B cell (primary cell): ENCODE results near the gene OR7E24. TPM values are rescaled to one million over a fixed set of nuclear protein-coding genes. Genes with fewer than 3 reads are reported as not detected.
A peak's percentile ranks its signal among the peaks of the same experiment; 100 is the strongest.

Experiments
- ATAC-seq: fragments of 200-7000 bp; cut with Tn5 transposase; one replicate; pipeline ENCODE4 v1.10.0; 2021; ENCODE audit warnings: low read depth, mild to moderate bottlenecking, moderate number of reproducible peaks, moderate library complexity
- CTCF ChIA-PET: fragments of 350-600 bp; sonication (Branson Sonifier 250); formaldehyde crosslinking; loops from one replicate; lab custom pipeline; 2021; ENCODE audit warnings: antibody characterized with exemption, inconsistent platforms; lab: Charles Lee
- POLR2A ChIA-PET: fragments of 350-600 bp; sonication (Branson Sonifier 250); formaldehyde crosslinking; loops from one replicate; lab custom pipeline; 2021; ENCODE audit warnings: antibody characterized with exemption; lab: Charles Lee
- DNase-seq: peaks from one replicate; pipeline ENCODE4 v3.0.0; 2013
- H2AFZ ChIP-seq: 2 replicates; pipeline ENCODE4 v1.6.1; 2012; ENCODE audit warnings: mild to moderate bottlenecking, low read depth, low read length; ENCODE audit not compliant: insufficient read depth, poor library complexity, severe bottlenecking
- H3K27ac ChIP-seq, 2 donors: 1 replicate in 1 of 2; 2 replicates in 1 of 2; pipeline ENCODE4 v1.5.1; 2012 to 2013; ENCODE audit warnings: low read length in 2 of 2, mild to moderate bottlenecking in 2 of 2, moderate library complexity in 1 of 2
- H3K27me3 ChIP-seq, 4 experiments: fragments of 200-600 bp in 1 of 4; sonication (generic) in 1 of 4; replicated peaks in 1 of 4; 1 replicate in 2 of 4; 2 replicates in 2 of 4; pipeline versions ENCODE4 v1.6.1 to v1.7.0; 2013 to 2016; ENCODE audit warnings: low read length in 3 of 4, mild to moderate bottlenecking in 2 of 4, mixed read lengths in 1 of 4, moderate library complexity in 1 of 4; ENCODE audit not compliant: insufficient read depth in 4 of 4, control insufficient read depth in 3 of 4; ENCODE audit errors: control extremely low read depth in 1 of 4
- H3K36me3 ChIP-seq, 2 experiments: replicated peaks in 1 of 2; 1 replicate in 1 of 2; 2 replicates in 1 of 2; pipeline versions ENCODE4 v1.6.1 to v1.7.1; 2013; ENCODE audit warnings: low read length in 1 of 2; ENCODE audit not compliant: insufficient read depth in 2 of 2, control insufficient read depth in 1 of 2; ENCODE audit errors: control extremely low read depth in 1 of 2, extremely low read depth in 1 of 2
- H3K4me1 ChIP-seq, 2 donors: fragments of 200-600 bp in 1 of 2; sonication (generic) in 1 of 2; 1 replicate in 1 of 2; 2 replicates in 1 of 2; pipeline versions ENCODE4 v1.5.1 to v1.6.1; 2013 to 2017; ENCODE audit warnings: low read length in 2 of 2; ENCODE audit not compliant: control insufficient read depth in 2 of 2, insufficient read depth in 2 of 2
- H3K4me2 ChIP-seq: replicated peaks from 2 replicates; pipeline ENCODE3; 2012; ENCODE audit warnings: mild to moderate bottlenecking, low read depth, low read length; ENCODE audit not compliant: poor library complexity, severe bottlenecking
- H3K4me3 ChIP-seq, 5 experiments: fragments of 200-600 bp in 1 of 5; sonication (generic) in 1 of 5; 1 replicate in 3 of 5; 2 replicates in 2 of 5; pipeline versions ENCODE4 v1.5.1 to v1.7.0; 2011 to 2016; ENCODE audit warnings: low read length in 4 of 5, mild to moderate bottlenecking in 4 of 5, low read depth in 2 of 5, control low read depth in 1 of 5, moderate library complexity in 1 of 5; ENCODE audit not compliant: insufficient read depth in 1 of 5; ENCODE audit errors: control extremely low read depth in 1 of 5, extremely low read depth in 1 of 5
- H3K79me2 ChIP-seq: fragments of 200-600 bp; sonication (generic); one replicate; pipeline ENCODE4 v1.6.0; 2016; ENCODE audit warnings: low read length; ENCODE audit not compliant: control insufficient read depth, insufficient read depth
- H3K9ac ChIP-seq: fragments of 200-600 bp; sonication (generic); 2 replicates; pipeline ENCODE4 v1.6.1; 2017; ENCODE audit warnings: mild to moderate bottlenecking, low read length, moderate library complexity
- H3K9me3 ChIP-seq, 3 donors: one replicate each; pipeline versions ENCODE4 v1.6.1 to v1.7.1; 2013; ENCODE audit warnings: low read length in 2 of 3; ENCODE audit not compliant: control insufficient read depth in 2 of 3, insufficient read depth in 1 of 3; ENCODE audit errors: control extremely low read depth in 1 of 3
- H4K20me1 ChIP-seq: 2 replicates; pipeline ENCODE4 v1.6.0; 2012; ENCODE audit warnings: mild to moderate bottlenecking, low read length; ENCODE audit not compliant: insufficient read depth, control insufficient read depth, poor library complexity, severe bottlenecking
- H3K27ac Mint-ChIP-seq: one replicate; pipeline ENCODE4 v1.8.0; 2021; ENCODE audit warnings: mixed read lengths
- H3K27me3 Mint-ChIP-seq: one replicate; pipeline ENCODE4 v1.8.0; 2021; ENCODE audit warnings: mixed read lengths
- H3K4me1 Mint-ChIP-seq: one replicate; pipeline ENCODE4 v1.8.0; 2021; ENCODE audit warnings: mixed read lengths
- H3K4me3 Mint-ChIP-seq: one replicate; pipeline ENCODE4 v1.8.0; 2021; ENCODE audit warnings: mixed read lengths
- H3K9me3 Mint-ChIP-seq: one replicate; pipeline ENCODE4 v1.8.0; 2022; ENCODE audit warnings: mixed read lengths; ENCODE audit not compliant: insufficient read depth
- EZH2 ChIP-seq: IDR thresholded peaks from 2 replicates; pipeline ENCODE4 v1.6.1; 2012; ENCODE audit warnings: borderline replicate concordance, low read depth, mild to moderate bottlenecking, moderate library complexity, low read length; ENCODE audit not compliant: insufficient read depth, poor library complexity, severe bottlenecking
- WGBS: methylation state at CpG from one replicate; pipeline ENCODE4 v1.1.5; 2013; ENCODE audit warnings: missing lambda C conversion rate; ENCODE audit not compliant: insufficient coverage; 5-methylcytosine and 5-hydroxymethylcytosine counted together
- intact Hi-C: fragments of 100-400 bp; cut with micrococcal nuclease; formaldehyde crosslinking; loops from one replicate; pipeline ENCODE4 v1.10.0; 2022
- polyA plus RNA-seq: library from polyadenylated mRNA; depleted of rRNA; stranded (reverse); fragments of >200 nt; gene quantifications from 2 replicates; pipeline ENCODE4 v1.2.3, GENCODE V29; 2012
- total RNA-seq, 2 donors: library from RNA; stranded (reverse); fragments of 120-200 nt in 1 of 2; gene quantifications; 1 replicate in 1 of 2; 2 replicates in 1 of 2; pipeline versions ENCODE4 v1.2.3 to v1.2.4, GENCODE V29; 2013 to 2022

Gene OR7E24
- total and polyA plus RNA-seq, 2 donors (not counting 1 experiment from before 2014, with no cell fraction given) = not detected

GRCh38 chr19:9296336-9296735, 45.6 kb downstream of the OR7E24 start:
- ChIA-PET POLR2A (no interaction called here), CTCF (no interaction called here)
- no peaks in the 10 kb centered on the region for H3K27me3 Mint-ChIP-seq
- intact Hi-C loops = loop anchor here (10.0 kb wide), 1 partner anchor 48 kb away; no protein-coding TSS in a partner anchor
- Histone ChIP-seq H2AFZ (no peak overlapping the region), H3K27me3 (no peaks in the 10 kb centered on the region), H3K79me2 (peaks cover 5% of the 10 kb centered on the region), H3K4me2 (no peak overlapping the region), H3K4me1 (no peaks in the 10 kb centered on the region), H3K9ac (no peak overlapping the region), H3K9me3 (peaks cover 32 to 84% (median 44%) of the 10 kb centered on the region in 3 donors), H4K20me1 (no peaks in the 10 kb centered on the region), H3K27ac (no peak overlapping the region), H3K4me3 (peak overlapping the region in 1 of 5 experiments; percentile 30), H3K36me3 (peaks cover 28 to 61% of the 10 kb centered on the region in 2 experiments)
- H3K27ac Mint-ChIP-seq = no peak overlapping the region
- DNase-seq (no peak), ATAC-seq (no peak)
- WGBS = no CpG with 5 or more reads among the region's 2 CpGs
- H3K4me1 Mint-ChIP-seq = no peaks in the 10 kb centered on the region
- TF ChIP-seq EZH2 = no peak
- H3K9me3 Mint-ChIP-seq = peaks cover 36% of the 10 kb centered on the region
- no peak overlapping the region for H3K4me3 Mint-ChIP-seq

Other genes starting within 250 kb of the OR7E24 start
- gene MUC16, start 240.5 kb upstream of the OR7E24 start, total RNA-seq = 1.0 and 1.1 TPM in 2 replicates
- 0.14 and 0.91 TPM in 2 replicates for gene MUC16, start 240.5 kb upstream of the OR7E24 start, polyA plus RNA-seq
- gene OR1M1, start 163.9 kb upstream of the OR7E24 start, total RNA-seq = not detected in 2 replicates
- not detected in 2 replicates for gene OR1M1, start 163.9 kb upstream of the OR7E24 start, polyA plus RNA-seq
- gene OR7G2, start 143.5 kb upstream of the OR7E24 start, total RNA-seq = not detected in 2 replicates
- not detected in 2 replicates for gene OR7G2, start 143.5 kb upstream of the OR7E24 start, polyA plus RNA-seq
- not detected in 2 replicates for gene OR7G1, start 135.2 kb upstream of the OR7E24 start, total RNA-seq
- not detected in 2 replicates for gene OR7G1, start 135.2 kb upstream of the OR7E24 start, polyA plus RNA-seq
- gene OR7G3, start 124.0 kb upstream of the OR7E24 start, total RNA-seq = not detected in 2 replicates
- not detected in 2 replicates for gene OR7G3, start 124.0 kb upstream of the OR7E24 start, polyA plus RNA-seq
- gene ZNF317, start 110.5 kb upstream of the OR7E24 start, total RNA-seq = 60.6 and 65.2 TPM in 2 replicates
- gene ZNF317, start 110.5 kb upstream of the OR7E24 start, polyA plus RNA-seq = 31.6 and 43.3 TPM in 2 replicates
- gene OR7D2, start 72.0 kb upstream of the OR7E24 start, total RNA-seq = 0.07 TPM in 1 of 2 replicates, not detected in the other
- 0.06 TPM in 1 of 2 replicates, not detected in the other for gene OR7D2, start 72.0 kb upstream of the OR7E24 start, polyA plus RNA-seq
- not detected in 2 replicates for gene OR7D4, start 31.3 kb upstream of the OR7E24 start, total RNA-seq
- gene OR7D4, start 31.3 kb upstream of the OR7E24 start, polyA plus RNA-seq = not detected in 2 replicates
- gene ZNF699, start 58.9 kb downstream of the OR7E24 start, total RNA-seq = 17.3 and 22.0 TPM in 2 replicates
- 5.2 and 11.1 TPM in 2 replicates for gene ZNF699, start 58.9 kb downstream of the OR7E24 start, polyA plus RNA-seq
- gene ZNF559, start 73.2 kb downstream of the OR7E24 start, total RNA-seq = 49.3 and 60.9 TPM in 2 replicates
- gene ZNF559, start 73.2 kb downstream of the OR7E24 start, polyA plus RNA-seq = 19.9 and 23.9 TPM in 2 replicates
- 1.1 and 2.8 TPM in 2 replicates for gene ZNF177, start 112.1 kb downstream of the OR7E24 start, total RNA-seq
- gene ZNF177, start 112.1 kb downstream of the OR7E24 start, polyA plus RNA-seq = 2.1 and 2.5 TPM in 2 replicates
- gene ZNF266, start 184.6 kb downstream of the OR7E24 start, total RNA-seq = 76.0 and 81.4 TPM in 2 replicates
- 56.8 and 65.2 TPM in 2 replicates for gene ZNF266, start 184.6 kb downstream of the OR7E24 start, polyA plus RNA-seq
- not detected in 2 replicates for gene ZNF560, start 247.7 kb downstream of the OR7E24 start, total RNA-seq
- gene ZNF560, start 247.7 kb downstream of the OR7E24 start, polyA plus RNA-seq = not detected in 2 replicates